ENCODE results near the gene NPTX1. TPM values are rescaled to one million over a fixed set of nuclear protein-coding genes. Genes with fewer than 3 reads are reported as not detected.

Gene NPTX1
- total and polyA plus RNA-seq, 4 donors, result under 0.01 TPM; not detected in 3

DNA sequence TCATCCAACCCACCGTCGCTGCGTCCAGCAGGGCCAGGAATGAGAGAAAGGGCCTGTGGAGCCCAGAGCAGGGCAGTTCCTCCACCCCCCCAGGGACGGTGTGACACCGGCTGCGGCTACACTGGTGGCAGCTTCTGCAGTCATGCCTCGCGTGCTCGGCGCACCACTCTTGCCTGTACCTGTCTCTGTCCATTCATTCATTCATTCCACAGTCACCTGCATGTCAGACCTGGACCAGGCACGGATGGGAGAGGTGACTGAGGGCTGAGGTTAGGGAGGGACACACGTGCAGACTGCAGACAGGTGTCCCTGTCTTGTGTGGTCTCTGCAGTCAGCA, 34.1 kb downstream of the NPTX1 start (continued):
- TF ChIP-seq, protein P1, sequence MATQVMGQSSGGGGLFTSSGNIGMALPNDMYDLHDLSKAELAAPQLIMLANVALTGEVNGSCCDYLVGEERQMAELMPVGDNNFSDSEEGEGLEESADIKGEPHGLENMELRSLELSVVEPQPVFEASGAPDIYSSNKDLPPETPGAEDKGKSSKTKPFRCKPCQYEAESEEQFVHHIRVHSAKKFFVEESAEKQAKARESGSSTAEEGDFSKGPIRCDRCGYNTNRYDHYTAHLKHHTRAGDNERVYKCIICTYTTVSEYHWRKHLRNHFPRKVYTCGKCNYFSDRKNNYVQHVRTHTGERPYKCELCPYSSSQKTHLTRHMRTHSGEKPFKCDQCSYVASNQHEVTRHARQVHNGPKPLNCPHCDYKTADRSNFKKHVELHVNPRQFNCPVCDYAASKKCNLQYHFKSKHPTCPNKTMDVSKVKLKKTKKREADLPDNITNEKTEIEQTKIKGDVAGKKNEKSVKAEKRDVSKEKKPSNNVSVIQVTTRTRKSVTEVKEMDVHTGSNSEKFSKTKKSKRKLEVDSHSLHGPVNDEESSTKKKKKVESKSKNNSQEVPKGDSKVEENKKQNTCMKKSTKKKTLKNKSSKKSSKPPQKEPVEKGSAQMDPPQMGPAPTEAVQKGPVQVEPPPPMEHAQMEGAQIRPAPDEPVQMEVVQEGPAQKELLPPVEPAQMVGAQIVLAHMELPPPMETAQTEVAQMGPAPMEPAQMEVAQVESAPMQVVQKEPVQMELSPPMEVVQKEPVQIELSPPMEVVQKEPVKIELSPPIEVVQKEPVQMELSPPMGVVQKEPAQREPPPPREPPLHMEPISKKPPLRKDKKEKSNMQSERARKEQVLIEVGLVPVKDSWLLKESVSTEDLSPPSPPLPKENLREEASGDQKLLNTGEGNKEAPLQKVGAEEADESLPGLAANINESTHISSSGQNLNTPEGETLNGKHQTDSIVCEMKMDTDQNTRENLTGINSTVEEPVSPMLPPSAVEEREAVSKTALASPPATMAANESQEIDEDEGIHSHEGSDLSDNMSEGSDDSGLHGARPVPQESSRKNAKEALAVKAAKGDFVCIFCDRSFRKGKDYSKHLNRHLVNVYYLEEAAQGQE (IDR thresholded peaks at IDR 0.05), result no peak
- TF ChIP-seq FOXA1 (IDR thresholded peaks at IDR 0.05) (no peak), NR2F2 (IDR thresholded peaks at IDR 0.05) (no peak), SP1 (IDR thresholded peaks at IDR 0.05) (no peak), RXRA (IDR thresholded peaks at IDR 0.05) (no peak)

DNA sequence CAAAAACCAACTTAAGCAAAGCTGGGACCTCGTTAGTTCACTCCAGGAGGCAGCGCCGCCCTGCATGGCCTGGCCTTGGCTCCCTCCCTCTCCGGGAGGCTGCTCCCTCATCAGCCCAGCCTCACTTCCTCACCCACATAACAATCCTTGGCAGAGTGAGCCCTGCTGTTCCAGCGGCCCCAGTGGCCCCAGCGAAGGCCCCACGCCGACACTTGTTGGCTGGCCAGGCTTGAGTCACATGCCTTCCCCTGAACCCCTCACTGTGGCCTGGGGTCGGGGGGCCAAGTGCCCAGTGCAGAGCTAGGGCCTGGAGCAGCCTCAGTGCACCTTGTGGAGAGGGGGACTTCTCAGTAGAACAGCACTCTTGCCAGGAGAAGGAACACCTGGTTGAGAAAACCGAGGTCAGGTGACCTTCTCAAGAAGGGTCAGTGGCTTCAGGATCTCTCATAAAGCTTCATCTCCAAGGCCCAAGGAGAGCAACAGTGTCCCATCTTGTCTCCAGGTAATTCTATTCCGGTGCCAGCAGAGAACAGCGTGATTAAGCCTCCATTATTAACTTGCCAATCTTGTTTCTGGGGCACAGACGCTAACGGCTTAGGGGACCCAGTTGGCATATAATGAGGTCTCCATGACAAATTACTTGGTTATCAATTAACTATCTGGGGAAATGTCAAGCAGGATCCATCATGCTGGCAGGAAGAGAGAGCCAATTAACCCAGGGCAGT, 34.6 kb downstream of the NPTX1 start:
- DNase-seq (ENCODE audit: low spot score), result no peak
- TF ChIP-seq, protein P2, sequence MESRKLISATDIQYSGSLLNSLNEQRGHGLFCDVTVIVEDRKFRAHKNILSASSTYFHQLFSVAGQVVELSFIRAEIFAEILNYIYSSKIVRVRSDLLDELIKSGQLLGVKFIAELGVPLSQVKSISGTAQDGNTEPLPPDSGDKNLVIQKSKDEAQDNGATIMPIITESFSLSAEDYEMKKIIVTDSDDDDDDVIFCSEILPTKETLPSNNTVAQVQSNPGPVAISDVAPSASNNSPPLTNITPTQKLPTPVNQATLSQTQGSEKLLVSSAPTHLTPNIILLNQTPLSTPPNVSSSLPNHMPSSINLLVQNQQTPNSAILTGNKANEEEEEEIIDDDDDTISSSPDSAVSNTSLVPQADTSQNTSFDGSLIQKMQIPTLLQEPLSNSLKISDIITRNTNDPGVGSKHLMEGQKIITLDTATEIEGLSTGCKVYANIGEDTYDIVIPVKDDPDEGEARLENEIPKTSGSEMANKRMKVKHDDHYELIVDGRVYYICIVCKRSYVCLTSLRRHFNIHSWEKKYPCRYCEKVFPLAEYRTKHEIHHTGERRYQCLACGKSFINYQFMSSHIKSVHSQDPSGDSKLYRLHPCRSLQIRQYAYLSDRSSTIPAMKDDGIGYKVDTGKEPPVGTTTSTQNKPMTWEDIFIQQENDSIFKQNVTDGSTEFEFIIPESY (IDR thresholded peaks at IDR 0.05), result no peak
- TF ChIP-seq JUND (IDR thresholded peaks at IDR 0.05) (no peak), RAD21 (IDR thresholded peaks at IDR 0.05) (no peak), TAF1 (conservative IDR thresholded peaks at IDR 0.05) (no peak), HNF4A (conservative IDR thresholded peaks at IDR 0.05) (no peak), RXRA (IDR thresholded peaks at IDR 0.05) (no peak), FOXA1 (IDR thresholded peaks at IDR 0.05) (no peak)
- TF ChIP-seq, protein P1 (IDR thresholded peaks at IDR 0.05), result no peak
- TF ChIP-seq, protein P3, sequence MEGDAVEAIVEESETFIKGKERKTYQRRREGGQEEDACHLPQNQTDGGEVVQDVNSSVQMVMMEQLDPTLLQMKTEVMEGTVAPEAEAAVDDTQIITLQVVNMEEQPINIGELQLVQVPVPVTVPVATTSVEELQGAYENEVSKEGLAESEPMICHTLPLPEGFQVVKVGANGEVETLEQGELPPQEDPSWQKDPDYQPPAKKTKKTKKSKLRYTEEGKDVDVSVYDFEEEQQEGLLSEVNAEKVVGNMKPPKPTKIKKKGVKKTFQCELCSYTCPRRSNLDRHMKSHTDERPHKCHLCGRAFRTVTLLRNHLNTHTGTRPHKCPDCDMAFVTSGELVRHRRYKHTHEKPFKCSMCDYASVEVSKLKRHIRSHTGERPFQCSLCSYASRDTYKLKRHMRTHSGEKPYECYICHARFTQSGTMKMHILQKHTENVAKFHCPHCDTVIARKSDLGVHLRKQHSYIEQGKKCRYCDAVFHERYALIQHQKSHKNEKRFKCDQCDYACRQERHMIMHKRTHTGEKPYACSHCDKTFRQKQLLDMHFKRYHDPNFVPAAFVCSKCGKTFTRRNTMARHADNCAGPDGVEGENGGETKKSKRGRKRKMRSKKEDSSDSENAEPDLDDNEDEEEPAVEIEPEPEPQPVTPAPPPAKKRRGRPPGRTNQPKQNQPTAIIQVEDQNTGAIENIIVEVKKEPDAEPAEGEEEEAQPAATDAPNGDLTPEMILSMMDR (IDR thresholded peaks at IDR 0.05; ENCODE audit: low read depth, low read length, missing input control), result no peak

More for the DNA sequence above, 34.6 kb downstream of the NPTX1 start:
- peaks cover 0 to 4% (median 0%) of the 10 kb centered on the region in 4 donors for H3K4me1 ChIP-seq (ENCODE audit: control insufficient read depth in 4 of 4, insufficient read depth in 4 of 4, low read length in 3 of 4)
- H3K27me3 ChIP-seq (ENCODE audit: control insufficient read depth in 4 of 4, insufficient read depth in 4 of 4, low read length in 3 of 4), result no peaks in the 10 kb centered on the region
- no peak overlapping the region for H3K4me3 ChIP-seq (ENCODE audit: low read depth in 1 of 3, low read length in 3 of 3)
- 94% methylated on average over 14 of the region's 14 CpGs for WGBS
- H3K9ac ChIP-seq (ENCODE audit: low read depth in 1 of 2, low read length in 2 of 2), result no peak overlapping the region
- H3K9me3 ChIP-seq (ENCODE audit: control insufficient read depth in 4 of 4, low read length in 3 of 4), result no peaks in the 10 kb centered on the region
- peaks cover 0 to 1% (median under 1%) of the 10 kb centered on the region in 4 donors for H3K36me3 ChIP-seq (ENCODE audit: control insufficient read depth in 4 of 4, insufficient read depth in 3 of 4, low read depth in 1 of 4, low read length in 3 of 4)
- H3K27ac ChIP-seq (ENCODE audit: low read depth in 1 of 2, low read length in 2 of 2), result no peak overlapping the region
